OCI-LY7 (cell line): Measurements from ENCODE around the gene CFAP61. TPM values are rescaled to one million over a fixed set of nuclear protein-coding genes. Genes with fewer than 3 reads are reported as not detected.

Experiments
- BruUV-seq: library from RNA; stranded (reverse); fragments of 400-500 nt; replicated peaks from 2 replicates; lab custom pipeline; 2021; lab: Mats Ljungman, UMichigan
- CTCF ChIA-PET: fragments of 300-600 bp; sonication (Branson Sonifier 250); formaldehyde crosslinking; loops from one replicate; lab custom pipeline; 2022; ENCODE audit warnings: antibody characterized with exemption; ENCODE audit not compliant: unreplicated experiment; lab: Charles Lee
- POLR2A ChIA-PET: fragments of 300-600 bp; sonication (Branson Sonifier 250); formaldehyde crosslinking; loops from one replicate; lab custom pipeline; 2022; ENCODE audit warnings: antibody characterized with exemption; lab: Charles Lee
- DNase-seq: peaks from one replicate; pipeline ENCODE4 v3.0.0-alpha.2; 2015; ENCODE audit warnings: low spot score
- H2AFZ ChIP-seq: fragments of 200-600 bp; sonication (generic), shearing (Covaris generic); 2 replicates; pipeline ENCODE4 v1.6.1; 2014; ENCODE audit warnings: mild to moderate bottlenecking, antibody characterized with exemption, low read length, moderate library complexity
- H3K27ac ChIP-seq: fragments of 200-600 bp; sonication (generic); 2 replicates; pipeline ENCODE4 v1.5.1; 2014; ENCODE audit warnings: mixed run types, low read depth, mild to moderate bottlenecking, moderate library complexity, low read length, inconsistent platforms; ENCODE audit not compliant: poor library complexity, severe bottlenecking
- H3K36me3 ChIP-seq: fragments of 200-600 bp; sonication (generic); 2 replicates; pipeline ENCODE4 v1.6.1; 2014; ENCODE audit warnings: mild to moderate bottlenecking, antibody characterized with exemption, low read length, moderate library complexity, mixed read lengths; ENCODE audit not compliant: insufficient read depth
- H3K4me1 ChIP-seq: fragments of 200-600 bp; sonication (generic); 2 replicates; pipeline ENCODE4 v1.5.1; 2014; ENCODE audit warnings: mild to moderate bottlenecking, low read length; ENCODE audit not compliant: insufficient read depth, poor library complexity, severe bottlenecking
- H3K4me2 ChIP-seq: fragments of 200-600 bp; sonication (generic); 2 replicates; pipeline ENCODE4 v1.6.1; 2014; ENCODE audit warnings: mild to moderate bottlenecking, low read length
- H3K4me3 ChIP-seq: fragments of 200-600 bp; sonication (generic); 2 replicates; pipeline ENCODE4 v1.5.1; 2014; ENCODE audit warnings: mild to moderate bottlenecking, low read depth, low read length; ENCODE audit not compliant: poor library complexity, severe bottlenecking
- H3K79me2 ChIP-seq: fragments of 200-600 bp; sonication (generic); 2 replicates; pipeline ENCODE4 v1.6.1; 2016; ENCODE audit warnings: low read depth, mild to moderate bottlenecking, low read length, moderate library complexity, mixed read lengths; ENCODE audit not compliant: insufficient read depth
- H3K9me2 ChIP-seq: fragments of 200-600 bp; sonication (generic); 2 replicates; pipeline ENCODE4 v1.6.1; 2016; ENCODE audit warnings: mild to moderate bottlenecking, low read length, mixed read lengths; ENCODE audit not compliant: insufficient read depth
- H3K9me3 ChIP-seq: fragments of 200-600 bp; sonication (generic); 2 replicates; pipeline ENCODE4 v1.6.1; 2014; ENCODE audit warnings: mild to moderate bottlenecking, mixed run types, low read length, mixed read lengths
- H4K20me1 ChIP-seq: fragments of 200-600 bp; sonication (generic); 2 replicates; pipeline ENCODE4 v1.6.1; 2014; ENCODE audit warnings: mild to moderate bottlenecking, antibody characterized with exemption, low read length, moderate library complexity, mixed read lengths; ENCODE audit not compliant: insufficient read depth
- EZH2phosphoT487 ChIP-seq: fragments of 200-600 bp; sonication (generic); IDR thresholded peaks from 2 replicates; pipeline ENCODE4 v1.6.1; 2018; ENCODE audit warnings: low read depth, borderline replicate concordance, mild to moderate bottlenecking, mixed run types, antibody characterized with exemption, low read length, moderate library complexity, mixed read lengths
- intact Hi-C: fragments of 100-400 bp; cut with micrococcal nuclease; formaldehyde crosslinking; loops from one replicate; pipeline ENCODE4 v1.10.0; 2022; ENCODE audit not compliant: unreplicated experiment
- total RNA-seq, 2 experiments: library from RNA; depleted of rRNA in 1 of 2; stranded (reverse); fragments of >200 nt in 1 of 2; shearing (Covaris generic) in 1 of 2; gene quantifications; 2 replicates each; pipeline ENCODE4 v1.2.3, GENCODE V29; 2014 to 2022
- TF ChIP-seq, protein P1 (sequence below): fragments of 200-600 bp; sonication (generic); conservative IDR thresholded peaks from 2 replicates; pipeline ENCODE4 v1.5.1; 2014; ENCODE audit warnings: mild to moderate bottlenecking, antibody characterized with exemption, low read length, moderate library complexity, mixed read lengths

CFAP61 gene
- total RNA-seq, 2 experiments from 2014 or later = 0.06 TPM; not detected in 1

DNA sequence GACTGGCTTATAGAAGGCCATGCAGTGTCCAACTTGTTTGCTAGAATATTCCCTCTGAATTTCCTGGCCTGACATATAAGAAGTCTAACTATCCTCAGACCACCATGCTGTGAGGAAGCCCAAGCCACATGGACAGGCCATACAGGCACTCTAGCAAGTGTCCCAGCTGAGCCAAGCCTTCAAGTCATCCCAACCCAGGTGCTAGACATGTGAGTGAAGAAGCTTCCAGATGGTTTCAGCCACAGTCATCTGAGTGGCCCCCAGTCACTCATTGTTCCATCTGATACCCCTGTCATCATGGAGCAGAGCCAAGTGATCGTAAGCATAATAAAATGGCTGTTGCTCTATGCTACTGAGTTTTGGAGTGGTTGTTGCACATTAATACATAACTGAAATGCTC, 269.6 kb downstream of the CFAP61 start:
- Histone ChIP-seq H3K27ac (no peak overlapping the region), H3K9me2 (no peaks in the 10 kb centered on the region), H2AFZ (no peak overlapping the region), H3K9me3 (no peaks in the 10 kb centered on the region), H3K36me3 (no peaks in the 10 kb centered on the region), H3K4me1 (no peaks in the 10 kb centered on the region), H4K20me1 (no peaks in the 10 kb centered on the region), H3K79me2 (no peaks in the 10 kb centered on the region), H3K4me3 (no peak overlapping the region), H3K4me2 (no peak overlapping the region)
- POLR2A ChIA-PET = interaction anchor here (0.8 kb wide), 1 partner anchor 20 kb away, joined by 4 read pairs; no protein-coding TSS in a partner anchor
- intact Hi-C loops = no loop called here
- CTCF ChIA-PET = no interaction called here
- BruUV-seq = no TSS peak
- no peak for DNase-seq
- TF ChIP-seq EZH2phosphoT487 = no peak
- TF ChIP-seq, protein P1, sequence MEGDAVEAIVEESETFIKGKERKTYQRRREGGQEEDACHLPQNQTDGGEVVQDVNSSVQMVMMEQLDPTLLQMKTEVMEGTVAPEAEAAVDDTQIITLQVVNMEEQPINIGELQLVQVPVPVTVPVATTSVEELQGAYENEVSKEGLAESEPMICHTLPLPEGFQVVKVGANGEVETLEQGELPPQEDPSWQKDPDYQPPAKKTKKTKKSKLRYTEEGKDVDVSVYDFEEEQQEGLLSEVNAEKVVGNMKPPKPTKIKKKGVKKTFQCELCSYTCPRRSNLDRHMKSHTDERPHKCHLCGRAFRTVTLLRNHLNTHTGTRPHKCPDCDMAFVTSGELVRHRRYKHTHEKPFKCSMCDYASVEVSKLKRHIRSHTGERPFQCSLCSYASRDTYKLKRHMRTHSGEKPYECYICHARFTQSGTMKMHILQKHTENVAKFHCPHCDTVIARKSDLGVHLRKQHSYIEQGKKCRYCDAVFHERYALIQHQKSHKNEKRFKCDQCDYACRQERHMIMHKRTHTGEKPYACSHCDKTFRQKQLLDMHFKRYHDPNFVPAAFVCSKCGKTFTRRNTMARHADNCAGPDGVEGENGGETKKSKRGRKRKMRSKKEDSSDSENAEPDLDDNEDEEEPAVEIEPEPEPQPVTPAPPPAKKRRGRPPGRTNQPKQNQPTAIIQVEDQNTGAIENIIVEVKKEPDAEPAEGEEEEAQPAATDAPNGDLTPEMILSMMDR = no peak

DNA sequence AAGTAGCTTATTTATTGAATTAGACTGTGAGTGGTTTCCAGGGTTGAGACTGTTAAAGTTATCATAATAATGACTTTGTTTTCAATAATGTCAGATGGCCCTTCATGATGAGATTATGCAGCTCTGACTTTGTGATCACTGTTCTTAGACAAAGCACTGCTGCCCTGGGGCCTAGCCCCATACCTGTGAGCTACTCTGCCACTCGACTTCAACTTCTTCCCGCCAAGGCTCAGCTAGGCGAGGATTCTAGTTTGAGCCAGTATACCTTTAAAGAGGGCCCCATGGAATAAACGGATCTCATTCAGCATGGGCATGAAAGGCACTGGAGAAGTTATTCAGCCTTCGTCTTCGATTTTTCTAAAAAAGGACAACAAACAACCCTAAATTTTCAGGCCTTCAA, 270.6 kb downstream of the CFAP61 start:
- ChIA-PET CTCF (no interaction called here), POLR2A (no interaction called here)
- no peaks in the 10 kb centered on the region for H4K20me1 ChIP-seq
- H3K79me2 ChIP-seq = no peaks in the 10 kb centered on the region
- H3K4me3 ChIP-seq = no peak overlapping the region
- H3K9me3 ChIP-seq = no peaks in the 10 kb centered on the region
- H3K27ac ChIP-seq = no peak overlapping the region
- no peak overlapping the region for H2AFZ ChIP-seq
- H3K4me2 ChIP-seq = no peak overlapping the region
- no TSS peak for BruUV-seq
- H3K4me1 ChIP-seq = no peaks in the 10 kb centered on the region
- intact Hi-C loops = no loop called here
- DNase-seq = no peak
- H3K9me2 ChIP-seq = no peaks in the 10 kb centered on the region
- TF ChIP-seq, protein P1 = no peak
- H3K36me3 ChIP-seq = no peaks in the 10 kb centered on the region

DNA sequence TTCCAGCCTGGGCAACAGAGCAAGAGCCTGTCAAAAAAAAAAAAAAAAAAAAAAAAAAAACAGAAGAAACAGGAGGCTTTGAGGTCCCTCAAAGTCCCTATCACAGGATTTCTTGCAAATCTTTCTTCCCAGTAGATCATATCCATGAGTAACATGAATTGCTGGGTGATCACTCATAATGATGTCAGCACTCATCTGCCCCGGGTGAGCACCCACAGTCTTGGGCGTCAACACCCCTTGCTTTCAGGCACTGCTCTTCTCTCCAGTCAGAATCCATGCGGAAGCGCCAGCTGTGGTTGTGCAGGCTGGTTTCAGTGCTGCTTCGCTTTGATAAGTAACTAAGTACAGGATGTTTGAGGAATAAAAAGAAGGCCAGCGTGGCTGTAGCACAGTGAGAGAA, 275.4 kb downstream of the CFAP61 start:
- no peak overlapping the region for H2AFZ ChIP-seq
- H3K9me3 ChIP-seq = no peaks in the 10 kb centered on the region
- H3K4me2 ChIP-seq = no peak overlapping the region
- no TSS peak for BruUV-seq
- no peaks in the 10 kb centered on the region for H3K79me2 ChIP-seq
- no peak for DNase-seq
- CTCF ChIA-PET = no interaction called here
- H3K36me3 ChIP-seq = no peaks in the 10 kb centered on the region
- POLR2A ChIA-PET = interaction anchor here (0.6 kb wide), 1 partner anchor 931 kb away, joined by 4 read pairs; no protein-coding TSS in a partner anchor
- H4K20me1 ChIP-seq = no peaks in the 10 kb centered on the region
- H3K9me2 ChIP-seq = no peaks in the 10 kb centered on the region
- TF ChIP-seq EZH2phosphoT487 = no peak
- TF ChIP-seq, protein P1 = no peak
- H3K27ac ChIP-seq = no peak overlapping the region
- H3K4me3 ChIP-seq = no peak overlapping the region
- no peaks in the 10 kb centered on the region for H3K4me1 ChIP-seq
- intact Hi-C loops = no loop called here
